ENCODE data around the gene LPAR5.

GRCh38 chr12:6672143-6672542 lies 36.4 kb upstream of the LPAR5 start:
- no peak for TF ChIP-seq CTCF (IDR thresholded peaks at IDR 0.05)
- no peak for TF ChIP-seq POLR2A (IDR thresholded peaks at IDR 0.05)

Measured in lower leg skin (tissue), 3 donors.